WTC11 (cell line): ENCODE measurements around the gene ZFAND3. TPM values are rescaled to one million over a fixed set of nuclear protein-coding genes. Genes with fewer than 3 reads are reported as not detected.
"Not testable (repeated sequence)": the region's sequence is repeated elsewhere in the genome, so short reads cannot be mapped to it uniquely, and the experiment has no call there.

Source experiments
- ATAC-seq: fragments of 200-7000 bp; cut with Tn5 transposase; 2 replicates; pipeline ENCODE4 v1.10.0; 2021; ENCODE audit warnings: mild to moderate bottlenecking, moderate library complexity
- CTCF ChIA-PET: fragments of 300-600 bp; sonication (Branson Sonifier 250); formaldehyde crosslinking; loops from one replicate; lab custom pipeline; 2021; ENCODE audit warnings: antibody characterized with exemption; lab: Charles Lee
- POLR2A ChIA-PET: fragments of 350-600 bp; sonication (Branson Sonifier 250); formaldehyde crosslinking; loops from one replicate; lab custom pipeline; 2021; ENCODE audit warnings: antibody characterized with exemption; lab: Charles Lee
- DNase-seq: peaks from one replicate; pipeline ENCODE4 v3.0.0; 2021; ENCODE audit warnings: low spot score
- H3K27ac Mint-ChIP-seq: 2 replicates; pipeline ENCODE4 v1.8.0; 2021; ENCODE audit warnings: mixed read lengths
- H3K27me3 Mint-ChIP-seq: 2 replicates; pipeline ENCODE4 v1.8.0; 2021; ENCODE audit warnings: low read depth, mild to moderate bottlenecking, moderate library complexity, mixed read lengths
- H3K36me3 Mint-ChIP-seq: 2 replicates; pipeline ENCODE4 v1.8.0; 2021; ENCODE audit warnings: mixed read lengths
- H3K4me1 Mint-ChIP-seq: 2 replicates; pipeline ENCODE4 v1.8.0; 2022; ENCODE audit warnings: mixed read lengths
- H3K4me3 Mint-ChIP-seq: 2 replicates; pipeline ENCODE4 v1.8.0; 2021; ENCODE audit warnings: mild to moderate bottlenecking, moderate library complexity, mixed read lengths
- H3K9me3 Mint-ChIP-seq: 2 replicates; pipeline ENCODE4 v1.8.0; 2021; ENCODE audit warnings: mixed read lengths
- AR ChIP-seq: fragments of 250-450 bp; sonication (Bioruptor Pico); IDR thresholded peaks from 2 replicates; pipeline ENCODE4 v1.9.0; 2021; ENCODE audit warnings: mild to moderate bottlenecking
- ATF3 ChIP-seq: sonication (generic); formaldehyde crosslinking; conservative IDR thresholded peaks from 2 replicates; pipeline ENCODE4 v1.8.1; 2022; ENCODE audit warnings: mild to moderate bottlenecking, missing genetic modification reagents
- E2F4 ChIP-seq: sonication (generic); formaldehyde crosslinking; IDR thresholded peaks from 2 replicates; pipeline ENCODE4 v1.8.1; 2022; ENCODE audit warnings: low read depth, mild to moderate bottlenecking, moderate library complexity, missing genetic modification reagents, borderline replicate concordance
- E2F5 ChIP-seq: sonication (generic); formaldehyde crosslinking; IDR thresholded peaks from 2 replicates; pipeline ENCODE4 v1.8.1; 2022; ENCODE audit warnings: mild to moderate bottlenecking, moderate library complexity, missing genetic modification reagents
- FOXK1 ChIP-seq: sonication (generic); formaldehyde crosslinking; IDR thresholded peaks from 2 replicates; pipeline ENCODE4 v1.8.0; 2022; ENCODE audit warnings: mild to moderate bottlenecking, moderate library complexity, missing genetic modification reagents
- FOXP1 ChIP-seq: sonication (generic); formaldehyde crosslinking; IDR thresholded peaks from 2 replicates; pipeline ENCODE4 v1.8.0; 2022; ENCODE audit warnings: missing genetic modification reagents, mild to moderate bottlenecking, moderate library complexity, borderline replicate concordance
- GRHL2 ChIP-seq: fragments of 250-450 bp; sonication (Bioruptor Pico); IDR thresholded peaks from 2 replicates; pipeline ENCODE4 v1.8.0; 2022; ENCODE audit warnings: mild to moderate bottlenecking, moderate library complexity; ENCODE audit not compliant: insufficient replicate concordance, severe bottlenecking
- JAZF1 ChIP-seq: fragments of 250-450 bp; sonication (Bioruptor Pico); IDR thresholded peaks from 2 replicates; pipeline ENCODE4 v1.9.0; 2021; ENCODE audit warnings: moderate library complexity, mild to moderate bottlenecking, inconsistent platforms
- KAT7 ChIP-seq: sonication (generic); formaldehyde crosslinking; IDR thresholded peaks from 2 replicates; pipeline ENCODE4 v1.8.1; 2023; ENCODE audit warnings: missing genetic modification reagents, mild to moderate bottlenecking, borderline replicate concordance
- MXD4 ChIP-seq: fragments of 250-450 bp; sonication (Bioruptor Pico); IDR thresholded peaks from 2 replicates; pipeline ENCODE4 v1.8.0; 2021; ENCODE audit warnings: mild to moderate bottlenecking, moderate library complexity, borderline replicate concordance
- NFATC4 ChIP-seq: fragments of 250-450 bp; sonication (Bioruptor Pico); IDR thresholded peaks from 2 replicates; pipeline ENCODE4 v1.9.0; 2021; ENCODE audit warnings: mild to moderate bottlenecking
- NFE2L1 ChIP-seq: sonication (generic); formaldehyde crosslinking; IDR thresholded peaks from 2 replicates; pipeline ENCODE4 v1.8.1; 2023; ENCODE audit warnings: missing genetic modification reagents
- NFYB ChIP-seq: sonication (generic); formaldehyde crosslinking; conservative IDR thresholded peaks from 2 replicates; pipeline ENCODE4 v1.8.0; 2022; ENCODE audit warnings: low read depth, missing genetic modification reagents
- NR2C2 ChIP-seq: sonication (generic); formaldehyde crosslinking; IDR thresholded peaks from 2 replicates; pipeline ENCODE4 v1.8.0; 2022; ENCODE audit warnings: mild to moderate bottlenecking, missing genetic modification reagents
- PREB ChIP-seq: sonication (generic); formaldehyde crosslinking; IDR thresholded peaks from 2 replicates; pipeline ENCODE4 v1.8.1; 2022; ENCODE audit warnings: mild to moderate bottlenecking, missing genetic modification reagents, moderate library complexity, borderline replicate concordance
- TEAD4 ChIP-seq: sonication (generic); formaldehyde crosslinking; IDR thresholded peaks from 2 replicates; pipeline ENCODE4 v1.8.0; 2022; ENCODE audit warnings: mild to moderate bottlenecking, missing genetic modification reagents
- TP53 ChIP-seq: sonication (generic); formaldehyde crosslinking; IDR thresholded peaks from 2 replicates; pipeline ENCODE4 v1.8.1; 2023; ENCODE audit warnings: mild to moderate bottlenecking, missing genetic modification reagents
- ZBTB21 ChIP-seq: sonication (generic); formaldehyde crosslinking; IDR thresholded peaks from 2 replicates; pipeline ENCODE4 v1.8.1; 2023; ENCODE audit warnings: mild to moderate bottlenecking, missing genetic modification reagents, borderline replicate concordance
- ZMAT4 ChIP-seq: fragments of 250-450 bp; sonication (Bioruptor Pico); IDR thresholded peaks from 2 replicates; pipeline ENCODE4 v1.9.0; 2021; ENCODE audit warnings: mild to moderate bottlenecking
- ZNF138 ChIP-seq: sonication (generic); formaldehyde crosslinking; conservative IDR thresholded peaks from 2 replicates; pipeline ENCODE4 v1.8.1; 2022; ENCODE audit warnings: mild to moderate bottlenecking, moderate library complexity, missing genetic modification reagents
- ZNF219 ChIP-seq: sonication (generic); formaldehyde crosslinking; IDR thresholded peaks from 2 replicates; pipeline ENCODE4 v1.8.0; 2023; ENCODE audit warnings: missing genetic modification reagents, mild to moderate bottlenecking, borderline replicate concordance
- ZNF232 ChIP-seq: sonication (generic); formaldehyde crosslinking; IDR thresholded peaks from 2 replicates; pipeline ENCODE4 v1.8.0; 2022; ENCODE audit warnings: mild to moderate bottlenecking, missing genetic modification reagents
- ZNF263 ChIP-seq: sonication (generic); formaldehyde crosslinking; IDR thresholded peaks from 2 replicates; pipeline ENCODE4 v1.8.1; 2022; ENCODE audit warnings: low read depth, mild to moderate bottlenecking, moderate library complexity, missing genetic modification reagents
- ZNF396 ChIP-seq: fragments of 250-450 bp; sonication (Bioruptor Pico); IDR thresholded peaks from 2 replicates; pipeline ENCODE4 v1.8.0; 2021; ENCODE audit warnings: mild to moderate bottlenecking, moderate library complexity, borderline replicate concordance
- ZNF425 ChIP-seq: fragments of 250-450 bp; sonication (Bioruptor Pico); conservative IDR thresholded peaks from 2 replicates; pipeline ENCODE4 v1.9.0; 2021; ENCODE audit warnings: mild to moderate bottlenecking
- ZNF671 ChIP-seq: fragments of 250-450 bp; sonication (Bioruptor Pico); IDR thresholded peaks from 2 replicates; pipeline ENCODE4 v1.8.0; 2021; ENCODE audit warnings: mild to moderate bottlenecking
- total RNA-seq: library from RNA; stranded (reverse); gene quantifications from 3 replicates; pipeline ENCODE4 v1.2.3, GENCODE V29; 2021

The ZFAND3 gene
- total RNA-seq, 1 experiment from 2014 or later = 50.3 TPM

- TF ChIP-seq NFE2L1 (CRISPR knock-in tag) (no peak), ZNF396 (CRISPR knock-in tag) (no peak), ZMAT4 (no peak), ZNF263 (CRISPR knock-in tag) (no peak), AR (CRISPR knock-in tag) (no peak), NR2C2 (no peak), ZNF425 (CRISPR knock-in tag) (no peak), ZNF138 (no peak)
- TF ChIP-seq, all 79 proteins: peak for 0
Measured at GRCh38 chr6:37878150-37878710, 58.7 kb downstream of the ZFAND3 start (continued).

- H3K27me3 Mint-ChIP-seq, ATAC-seq, POLR2A ChIA-PET, H3K9me3 Mint-ChIP-seq, H3K27ac Mint-ChIP-seq, DNase-seq, CTCF ChIA-PET, H3K36me3 Mint-ChIP-seq, H3K4me3 Mint-ChIP-seq: not testable (repeated sequence)
- peaks cover 42% of the 10 kb centered on the region for H3K4me1 Mint-ChIP-seq
Measured at GRCh38 chr6:37880602-37881001, 61.1 kb downstream of the ZFAND3 start.

- CTCF ChIA-PET = interaction anchor here (1.1 kb wide), 2 partner anchors 8 to 152 kb away, joined by 3 to 4 read pairs; no protein-coding TSS in a partner anchor
- Mint-ChIP-seq H3K4me1 (peaks cover 34% of the 10 kb centered on the region), H3K36me3 (no peaks in the 10 kb centered on the region), H3K27me3 (peaks cover 2% of the 10 kb centered on the region; the same call in 1 of the 2 replicates), H3K9me3 (no peaks in the 10 kb centered on the region), H3K4me3 (no peak overlapping the region), H3K27ac (no peak overlapping the region)
- POLR2A ChIA-PET = interaction anchor here (1.1 kb wide), 1 partner anchor 13 kb away, joined by 4 read pairs; no protein-coding TSS in a partner anchor
- DNase-seq = no peak
- no peak for ATAC-seq
- TF ChIP-seq NFYB (CRISPR knock-in tag) (no peak), NFATC4 (no peak), E2F4 (CRISPR knock-in tag) (no peak), ZNF219 (no peak), TP53 (no peak), ZNF232 (CRISPR knock-in tag) (no peak), MXD4 (CRISPR knock-in tag) (no peak), FOXP1 (CRISPR knock-in tag) (no peak), JAZF1 (CRISPR knock-in tag) (no peak), ZBTB21 (CRISPR knock-in tag) (no peak), TEAD4 (CRISPR knock-in tag) (no peak), ATF3 (CRISPR knock-in tag) (no peak), GRHL2 (CRISPR knock-in tag) (no peak), E2F5 (CRISPR knock-in tag) (no peak), FOXK1 (CRISPR knock-in tag) (no peak), ZNF671 (CRISPR knock-in tag) (no peak), PREB (CRISPR knock-in tag) (no peak), KAT7 (no peak)
Measured at GRCh38 chr6:37882292-37882691, 62.8 kb downstream of the ZFAND3 start.
